Heart right ventricle (tissue), 16 donors: ENCODE results near the gene NSUN2. TPM values are rescaled to one million over a fixed set of nuclear protein-coding genes. Genes with fewer than 3 reads are reported as not detected.
A peak's percentile ranks its signal among the peaks of the same experiment; 100 is the strongest.

Experiments
- ATAC-seq, 8 donors: fragments of 200-7000 bp; cut with Tn5 transposase; one replicate each; pipeline ENCODE4 v1.9.1; 2020; ENCODE audit warnings: mild to moderate bottlenecking in 8 of 8, moderate library complexity in 8 of 8, moderate number of reproducible peaks in 1 of 8
- DNase-seq, 2 donors: peaks; one replicate each; pipeline ENCODE4 v3.0.0-alpha.2; 2020
- H3K27ac ChIP-seq, 10 donors: fragments of 200-600 bp; sonication (generic) in 2 of 10; one replicate each; pipeline versions ENCODE4 v1.5.0 to v1.8.0; 2020 to 2022; ENCODE audit warnings: mild to moderate bottlenecking in 3 of 10
- H3K27me3 ChIP-seq, 7 donors: fragments of 200-600 bp; one replicate each; pipeline ENCODE4 v1.8.0; 2021 to 2022; ENCODE audit warnings: mild to moderate bottlenecking in 2 of 7
- H3K36me3 ChIP-seq, 9 donors: fragments of 200-600 bp; sonication (generic) in 1 of 9; one replicate each; pipeline versions ENCODE4 v1.5.0 to v1.8.0; 2020 to 2022; ENCODE audit warnings: mild to moderate bottlenecking in 2 of 9
- H3K4me1 ChIP-seq, 9 donors: fragments of 200-600 bp; sonication (generic) in 1 of 9; one replicate each; pipeline versions ENCODE4 v1.5.0 to v1.8.0; 2020 to 2022; ENCODE audit warnings: mild to moderate bottlenecking in 4 of 9
- H3K4me3 ChIP-seq, 10 donors: fragments of 200-600 bp; sonication (generic) in 2 of 10; one replicate each; pipeline versions ENCODE4 v1.5.0 to v1.8.0; 2020 to 2022; ENCODE audit warnings: mild to moderate bottlenecking in 7 of 10, moderate library complexity in 2 of 10
- H3K9me3 ChIP-seq, 11 donors: fragments of 200-600 bp in 10 of 11; sonication (generic) in 2 of 11; one replicate each; pipeline versions ENCODE4 v1.5.0 to v1.8.0; 2013 to 2022; ENCODE audit warnings: mild to moderate bottlenecking in 2 of 11, control low read depth in 1 of 11, moderate library complexity in 1 of 11
- WGBS, 2 donors: extraction: QIAGEN DNeasy Blood & Tissue Kit; methylation state at CpG; one replicate each; pipeline ENCODE4 v1.1.7; 2013; ENCODE audit warnings: inconsistent platforms in 1 of 2; 5-methylcytosine and 5-hydroxymethylcytosine counted together
- intact Hi-C, 10 donors: fragments of 100-400 bp; cut with DNase I; formaldehyde crosslinking; loops; one replicate each; pipeline versions ENCODE4 v1.11.1 to v1.14.2; 2022
- polyA plus RNA-seq, 2 donors: library from polyadenylated mRNA; stranded (reverse); fragments of 200-250 nt; gene quantifications; one replicate each; pipeline ENCODE4 v1.2.3, GENCODE V29; 2013
- total RNA-seq, 10 donors: library from RNA; stranded (reverse); fragmentation: NEBNext Ultra II Directional in 3 of 10; extraction: Animal tissue kit (Norgen Biotek cat#: 25700) in 3 of 10; gene quantifications; one replicate each; pipeline versions ENCODE4 v1.2.1 to v1.2.4, GENCODE V29; 2021 to 2023
- TF ChIP-seq, protein P1 (sequence below), 9 donors: fragments of 200-600 bp; sonication (generic) in 2 of 9; IDR thresholded peaks; one replicate each; pipeline versions ENCODE4 v1.5.0 to v1.8.0; 2021 to 2022; ENCODE audit warnings: antibody characterized with exemption in 9 of 9, mild to moderate bottlenecking in 5 of 9, moderate library complexity in 1 of 9
- donor health status: Arrhythmogenic right ventricular cardiomyopathy.
- donor health status: ischemic (EF 13 %, LVEDD 7.1; RV severe dilation, severe dysfunction).
- donor health status: healthy with polysubstance abuse.
- donor health status: DM: no; HTN: yes; CAD: no.
- donor health status: DM: no; HTN: no; CAD: no.
- donor health status: ischemic (EF 25% LVEDD 6.9; RV normal size, moderate dysfunction).
- donor health status: ischemic (EF 25% LVEDD 5.7; RV mildly dilated, moderate dysfunction).
- donor health status: healthy.
- donor health status: DM: yes; HTN: yes; CAD: no.
- donor health status: Ischemic cardiomyopathy.
- donor health status: ischemic (EF 35%, LVEDD 5.7; RV mildly dilated, moderate dysfunction).
- donor health status: nonischemic (EF 11% LVEDD 7.7; RV severe dilation, severe dysfunction).
- donor health status: DM: yes; HTN: yes; CAD: no.
- donor health status: PGD.
- donor health status: ischemic (EF 29% LVEDD 5.4; RV normal size, mild dysfunction).
- donor health status: nonischemic (EF 23%, LVEDD 6.1; RV moderate dilation, normal function).

The NSUN2 gene
- total and polyA plus RNA-seq, 12 donors, result 27.9 to 42.6 (median 34.9) TPM

DNA sequence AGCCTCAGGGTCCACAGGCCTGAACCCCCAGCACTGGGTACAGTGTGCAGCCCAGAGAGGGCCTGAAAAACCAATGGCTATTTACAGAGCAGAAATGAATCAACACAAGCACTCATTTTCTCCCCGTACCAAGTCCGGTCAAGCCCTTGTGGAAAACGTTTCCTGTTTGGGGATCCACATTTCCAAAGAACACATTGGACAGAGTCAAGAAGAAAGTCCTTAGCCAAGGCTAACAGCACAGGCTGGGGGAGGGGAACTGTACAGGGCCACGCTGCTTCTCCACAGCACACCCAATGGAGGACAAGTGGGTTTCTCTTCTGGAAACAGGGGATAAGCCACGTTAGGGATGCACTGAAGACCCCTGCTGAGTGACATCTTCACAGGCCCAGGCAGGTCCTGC, 62.3 kb downstream of the NSUN2 start:
- intact Hi-C loops, result loop anchor here in 6 of 10 donors (10.0 kb wide), 4 partner anchors 126 to 1076 kb away; partner anchors contain the start of gene UBE2QL1 (in 2 of the 6)
- Histone ChIP-seq H3K4me3 (no peak overlapping the region), H3K36me3 (no peaks in the 10 kb centered on the region), H3K4me1 (peaks cover 0 to 10% (median 0%) of the 10 kb centered on the region in 9 donors), H3K27ac (no peak overlapping the region), H3K9me3 (no peaks in the 10 kb centered on the region), H3K27me3 (no peaks in the 10 kb centered on the region)
- DNase-seq, result no peak
- TF ChIP-seq, protein P1, sequence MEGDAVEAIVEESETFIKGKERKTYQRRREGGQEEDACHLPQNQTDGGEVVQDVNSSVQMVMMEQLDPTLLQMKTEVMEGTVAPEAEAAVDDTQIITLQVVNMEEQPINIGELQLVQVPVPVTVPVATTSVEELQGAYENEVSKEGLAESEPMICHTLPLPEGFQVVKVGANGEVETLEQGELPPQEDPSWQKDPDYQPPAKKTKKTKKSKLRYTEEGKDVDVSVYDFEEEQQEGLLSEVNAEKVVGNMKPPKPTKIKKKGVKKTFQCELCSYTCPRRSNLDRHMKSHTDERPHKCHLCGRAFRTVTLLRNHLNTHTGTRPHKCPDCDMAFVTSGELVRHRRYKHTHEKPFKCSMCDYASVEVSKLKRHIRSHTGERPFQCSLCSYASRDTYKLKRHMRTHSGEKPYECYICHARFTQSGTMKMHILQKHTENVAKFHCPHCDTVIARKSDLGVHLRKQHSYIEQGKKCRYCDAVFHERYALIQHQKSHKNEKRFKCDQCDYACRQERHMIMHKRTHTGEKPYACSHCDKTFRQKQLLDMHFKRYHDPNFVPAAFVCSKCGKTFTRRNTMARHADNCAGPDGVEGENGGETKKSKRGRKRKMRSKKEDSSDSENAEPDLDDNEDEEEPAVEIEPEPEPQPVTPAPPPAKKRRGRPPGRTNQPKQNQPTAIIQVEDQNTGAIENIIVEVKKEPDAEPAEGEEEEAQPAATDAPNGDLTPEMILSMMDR (IDR thresholded peaks at IDR 0.05), result no peak
- 51 to 61% methylated on average over 5 of the region's 5 CpGs for WGBS, 2 donors
- ATAC-seq, result no peak

- Histone ChIP-seq H3K4me3 (no peak overlapping the region), H3K36me3 (no peaks in the 10 kb centered on the region), H3K9me3 (no peaks in the 10 kb centered on the region), H3K27ac (peak overlapping the region in 1 of 10 donors; percentile 44), H3K4me1 (no peaks in the 10 kb centered on the region), H3K27me3 (no peaks in the 10 kb centered on the region)
- 56 to 70% methylated on average over 6 of the region's 6 CpGs for WGBS, 2 donors
- TF ChIP-seq, protein P1 (IDR thresholded peaks at IDR 0.05), result no peak
- intact Hi-C loops, result no loop called here
- DNase-seq, result no peak
- peak in 2 of 8 donors; percentile 23 to 64 for ATAC-seq
These were observed 64.0 kb downstream of the NSUN2 start for GRCh38 chr5:6568889-6569288.

DNA sequence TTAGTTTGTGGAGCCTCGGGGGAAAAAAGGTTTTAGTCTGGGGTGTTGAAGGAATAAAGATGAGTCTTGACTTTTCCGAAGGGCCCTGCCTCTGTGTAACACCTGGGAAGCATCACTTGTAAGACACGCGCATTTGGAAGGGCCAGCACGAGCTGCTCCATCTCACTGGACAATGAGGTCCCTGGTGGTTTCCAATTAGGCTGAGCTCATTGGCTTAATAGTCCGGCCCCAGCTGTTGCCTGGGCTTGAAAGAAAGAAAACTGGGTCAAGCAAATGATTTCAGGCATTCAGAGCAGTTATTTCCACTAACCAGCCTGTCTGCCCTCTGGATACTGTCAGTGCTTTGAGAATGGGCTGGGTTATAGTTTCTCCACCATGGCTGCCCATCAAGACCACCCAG, 64.5 kb downstream of the NSUN2 start:
- ATAC-seq, result peak; percentile 22 to 93 (median 74)
- H3K27me3 ChIP-seq, result no peaks in the 10 kb centered on the region
- no peak overlapping the region for H3K4me3 ChIP-seq
- peak overlapping the region in 1 of 10 donors; percentile 44 for H3K27ac ChIP-seq
- no peaks in the 10 kb centered on the region for H3K4me1 ChIP-seq
- no peaks in the 10 kb centered on the region for H3K36me3 ChIP-seq
- TF ChIP-seq, protein P1 (IDR thresholded peaks at IDR 0.05), result no peak
- H3K9me3 ChIP-seq, result no peaks in the 10 kb centered on the region
- WGBS, 2 donors, result 68 to 70% methylated on average over 6 of the region's 6 CpGs
- intact Hi-C loops, result no loop called here
- DNase-seq, result peak in 1 of 2 donors; percentile 53

DNA sequence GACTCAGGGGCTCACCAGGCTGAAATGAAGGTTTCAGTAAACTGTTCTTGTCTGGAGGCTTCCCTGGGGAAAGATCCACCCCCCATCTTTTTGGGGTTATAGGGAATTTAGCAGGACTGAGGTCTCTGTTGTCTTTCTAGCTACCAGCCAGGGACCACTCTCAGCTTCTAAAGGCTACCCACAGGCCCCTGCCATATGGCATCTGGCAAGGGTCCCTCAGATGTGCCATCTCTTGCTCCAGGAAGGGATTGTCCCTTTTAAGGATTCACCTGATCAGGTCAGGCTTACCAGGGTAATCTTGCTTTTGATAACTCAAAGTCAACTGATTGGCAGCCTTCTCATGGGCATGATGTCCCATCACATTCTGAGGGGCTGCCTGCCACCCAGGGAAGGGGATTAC, 65.0 kb downstream of the NSUN2 start:
- H3K9me3 ChIP-seq, result no peaks in the 10 kb centered on the region
- no peaks in the 10 kb centered on the region for H3K27me3 ChIP-seq
- no peak for DNase-seq
- ATAC-seq, result no peak
- intact Hi-C loops, result no loop called here
- no peak overlapping the region for H3K27ac ChIP-seq
- H3K4me1 ChIP-seq, result no peaks in the 10 kb centered on the region
- TF ChIP-seq, protein P1 (IDR thresholded peaks at IDR 0.05), result no peak
- no peaks in the 10 kb centered on the region for H3K36me3 ChIP-seq
- H3K4me3 ChIP-seq, result no peak overlapping the region
